NOMO-1 treated with dmso at 0.1 percent for 144 hours (cell line): ENCODE results near the gene MICAL3.

ENCODE experiments used
- DNase-seq: peaks from one replicate; lab custom pipeline; 2025; ENCODE audit not compliant: unreplicated experiment; lab: John Stamatoyannopoulos, UW

Gene MICAL3

GRCh38 chr22:17873804-17874203, 150.6 kb downstream of the MICAL3 start:
- no peak for DNase-seq

- no peak for DNase-seq
Measured at GRCh38 chr22:17873116-17873515, 151.2 kb downstream of the MICAL3 start.

GRCh38 chr22:17872471-17872870, 151.9 kb downstream of the MICAL3 start:
- DNase-seq = no peak

- DNase-seq = no peak
Measured at GRCh38 chr22:17871726-17872458, 152.5 kb downstream of the MICAL3 start.

- DNase-seq = no peak
Measured at GRCh38 chr22:17870407-17870806, 154.0 kb downstream of the MICAL3 start.

- no peak for DNase-seq
Measured at GRCh38 chr22:17869285-17870096, 154.9 kb downstream of the MICAL3 start.

- no peak for DNase-seq
Measured at GRCh38 chr22:17868771-17869170, 155.6 kb downstream of the MICAL3 start.

- DNase-seq = no peak
Measured at GRCh38 chr22:17867160-17867785, 157.1 kb downstream of the MICAL3 start.

GRCh38 chr22:17866621-17867020, 157.7 kb downstream of the MICAL3 start:
- no peak for DNase-seq

GRCh38 chr22:17866127-17866526, 158.2 kb downstream of the MICAL3 start:
- DNase-seq = no peak

GRCh38 chr22:17865183-17866055, 158.9 kb downstream of the MICAL3 start:
- no peak for DNase-seq

- DNase-seq = no peak
Measured at GRCh38 chr22:17864398-17865182, 159.8 kb downstream of the MICAL3 start.

- no peak for DNase-seq
Measured at GRCh38 chr22:17862646-17863181, 161.6 kb downstream of the MICAL3 start.

GRCh38 chr22:17861909-17862308, 162.5 kb downstream of the MICAL3 start:
- DNase-seq = no peak

GRCh38 chr22:17860220-17860965, 164.0 kb downstream of the MICAL3 start:
- DNase-seq = no peak

- no peak for DNase-seq
Measured at GRCh38 chr22:17858033-17858432, 166.3 kb downstream of the MICAL3 start.

- no peak for DNase-seq
Measured at GRCh38 chr22:17855572-17856290, 168.6 kb downstream of the MICAL3 start.

- no peak for DNase-seq
Measured at GRCh38 chr22:17853073-17853472, 171.3 kb downstream of the MICAL3 start.

- no peak for DNase-seq
Measured at GRCh38 chr22:17851759-17852158, 172.6 kb downstream of the MICAL3 start.
